ENCODE data around the gene REG1A.

Gene REG1A

DNA sequence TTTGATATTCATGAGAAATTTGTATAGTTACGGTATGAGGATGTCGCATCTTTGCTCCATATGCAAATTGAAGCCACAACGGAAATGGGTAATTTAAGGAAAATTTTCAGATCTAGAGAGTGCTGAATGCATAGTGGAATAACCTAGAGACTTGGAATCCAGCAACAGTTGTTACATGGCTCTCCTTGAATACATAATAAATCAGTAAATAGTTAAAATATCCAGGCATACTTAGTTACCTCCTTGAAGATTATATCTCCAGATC, 5.4 kb downstream of the REG1A start:
- H3K4me2 ChIP-seq (ENCODE audit: low read length) = no peak overlapping the region
- no peaks in the 10 kb centered on the region for H3K27me3 ChIP-seq (ENCODE audit: insufficient read depth, low read length)
- H3K79me2 ChIP-seq (ENCODE audit: control insufficient read depth, insufficient read depth, low read length, poor library complexity) = no peaks in the 10 kb centered on the region
- no peak overlapping the region for H3K4ac ChIP-seq (ENCODE audit: low read depth, low read length)
- H3K23ac ChIP-seq (ENCODE audit: low read length) = no peak overlapping the region
- no peak overlapping the region for H3K9ac ChIP-seq (ENCODE audit: low read length)
- no peak overlapping the region for H2AFZ ChIP-seq (ENCODE audit: insufficient read depth, low read length, poor library complexity)
- no peak overlapping the region for H3K14ac ChIP-seq (ENCODE audit: low read length)
- no peak overlapping the region for H2AK5ac ChIP-seq (ENCODE audit: low read length)
- no peak overlapping the region for H3K18ac ChIP-seq (ENCODE audit: low read length)
- no peak overlapping the region for H3K27ac ChIP-seq (ENCODE audit: low read depth, low read length)
- no peaks in the 10 kb centered on the region for H3K4me1 ChIP-seq (ENCODE audit: control insufficient read depth in 1 of 2, insufficient read depth in 2 of 2, low read length in 2 of 2)
- no peak overlapping the region for H4K12ac ChIP-seq (ENCODE audit: low read depth, low read length)
- no peaks in the 10 kb centered on the region for H3K9me3 ChIP-seq (ENCODE audit: insufficient read depth, low read depth, low read length)
- no peak overlapping the region for H2BK12ac ChIP-seq (ENCODE audit: low read length)
- H2BK120ac ChIP-seq (ENCODE audit: insufficient read depth, low read length, poor library complexity) = no peak overlapping the region
- no peak overlapping the region for H3K4me3 ChIP-seq (ENCODE audit: low read depth, low read length)
- DNase-seq = no peak
- no peak overlapping the region for H4K8ac ChIP-seq (ENCODE audit: low read depth, low read length)
- no CpG with 5 or more reads among the region's 3 CpGs for WGBS (ENCODE audit: extremely low coverage, insufficient coverage, insufficient read length)
- H3K36me3 ChIP-seq (ENCODE audit: control insufficient read depth in 1 of 2, insufficient read depth in 2 of 2, low read length in 2 of 2) = no peaks in the 10 kb centered on the region
- no peaks in the 10 kb centered on the region for H3K79me1 ChIP-seq (ENCODE audit: low read length)
- H4K91ac ChIP-seq (ENCODE audit: low read depth, low read length) = no peak overlapping the region
- H2BK5ac ChIP-seq (ENCODE audit: low read depth, low read length, poor library complexity) = no peak overlapping the region

DNA sequence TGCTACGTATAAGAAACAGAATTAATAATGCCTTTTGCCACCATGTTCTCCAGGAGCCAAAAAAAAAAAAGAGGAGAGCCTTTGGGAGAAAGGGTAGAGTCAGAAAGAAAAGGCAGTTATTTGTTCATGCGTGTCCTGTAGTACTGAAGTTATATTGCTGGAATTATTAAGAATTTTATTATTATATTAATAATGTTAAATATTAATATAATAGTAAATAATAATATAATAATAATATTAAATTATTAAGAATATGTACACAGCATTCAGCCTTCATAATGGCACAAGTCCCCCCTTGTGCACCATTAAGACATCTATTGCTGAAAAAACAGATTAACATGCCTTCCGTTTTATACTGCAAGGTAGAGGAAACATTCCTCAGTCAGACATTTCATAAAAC, 8.1 kb downstream of the REG1A start:
- Histone ChIP-seq H3K36me3 (ENCODE audit: control insufficient read depth in 1 of 2, insufficient read depth in 2 of 2, low read length in 2 of 2) (no peaks in the 10 kb centered on the region), H3K9ac (ENCODE audit: low read length) (no peak overlapping the region), H4K8ac (ENCODE audit: low read depth, low read length) (no peak overlapping the region), H2BK12ac (ENCODE audit: low read length) (no peak overlapping the region), H3K79me1 (ENCODE audit: low read length) (no peaks in the 10 kb centered on the region), H3K4ac (ENCODE audit: low read depth, low read length) (no peak overlapping the region), H4K91ac (ENCODE audit: low read depth, low read length) (no peak overlapping the region), H3K4me2 (ENCODE audit: low read length) (no peak overlapping the region), H2BK120ac (ENCODE audit: insufficient read depth, low read length, poor library complexity) (no peak overlapping the region), H3K23ac (ENCODE audit: low read length) (no peak overlapping the region), H2AK5ac (ENCODE audit: low read length) (no peak overlapping the region), H3K4me3 (ENCODE audit: low read depth, low read length) (no peak overlapping the region), H3K79me2 (ENCODE audit: control insufficient read depth, insufficient read depth, low read length, poor library complexity) (no peaks in the 10 kb centered on the region), H3K18ac (ENCODE audit: low read length) (no peak overlapping the region), H3K14ac (ENCODE audit: low read length) (no peak overlapping the region), H2BK5ac (ENCODE audit: low read depth, low read length, poor library complexity) (no peak overlapping the region), H3K27ac (ENCODE audit: low read depth, low read length) (no peak overlapping the region), H4K12ac (ENCODE audit: low read depth, low read length) (no peak overlapping the region), H3K9me3 (ENCODE audit: insufficient read depth, low read depth, low read length) (no peaks in the 10 kb centered on the region), H3K4me1 (ENCODE audit: control insufficient read depth in 1 of 2, insufficient read depth in 2 of 2, low read length in 2 of 2) (no peaks in the 10 kb centered on the region), H2AFZ (ENCODE audit: insufficient read depth, low read length, poor library complexity) (no peak overlapping the region), H3K27me3 (ENCODE audit: insufficient read depth, low read length) (no peaks in the 10 kb centered on the region)
- DNase-seq = no peak
- no CpG with 5 or more reads among the region's 3 CpGs for whole genome bisulfite sequencing (ENCODE audit: extremely low coverage, insufficient coverage, insufficient read length)

DNA sequence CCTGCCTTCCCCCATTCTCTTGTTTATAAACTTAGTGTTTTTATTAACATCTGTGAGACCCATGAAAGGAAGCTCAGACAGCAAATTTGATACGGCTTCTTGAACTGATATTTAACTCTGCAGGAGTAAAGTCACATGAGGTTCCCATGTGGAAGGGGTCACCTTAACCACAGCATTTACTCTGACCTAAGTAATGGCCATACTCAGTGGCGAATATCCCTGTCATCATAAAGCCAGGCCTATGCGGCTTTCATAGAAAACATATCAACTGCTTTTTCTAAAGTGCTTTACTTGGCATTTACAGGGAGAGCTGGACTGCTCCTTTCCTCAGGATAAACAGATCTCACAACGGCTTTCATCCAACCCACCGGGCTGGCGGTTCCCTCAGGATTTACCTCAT, 9.0 kb downstream of the REG1A start:
- H2AFZ ChIP-seq (ENCODE audit: insufficient read depth, low read length, poor library complexity) = no peak overlapping the region
- H4K8ac ChIP-seq (ENCODE audit: low read depth, low read length) = no peak overlapping the region
- H3K18ac ChIP-seq (ENCODE audit: low read length) = no peak overlapping the region
- H3K27me3 ChIP-seq (ENCODE audit: insufficient read depth, low read length) = no peaks in the 10 kb centered on the region
- H3K4me3 ChIP-seq (ENCODE audit: low read depth, low read length) = no peak overlapping the region
- H2BK120ac ChIP-seq (ENCODE audit: insufficient read depth, low read length, poor library complexity) = no peak overlapping the region
- no peaks in the 10 kb centered on the region for H3K36me3 ChIP-seq (ENCODE audit: control insufficient read depth in 1 of 2, insufficient read depth in 2 of 2, low read length in 2 of 2)
- WGBS (ENCODE audit: extremely low coverage, insufficient coverage, insufficient read length) = no CpG with 5 or more reads among the region's 6 CpGs
- no peaks in the 10 kb centered on the region for H3K79me1 ChIP-seq (ENCODE audit: low read length)
- no peaks in the 10 kb centered on the region for H3K9me3 ChIP-seq (ENCODE audit: insufficient read depth, low read depth, low read length)
- H3K14ac ChIP-seq (ENCODE audit: low read length) = no peak overlapping the region
- H2AK5ac ChIP-seq (ENCODE audit: low read length) = no peak overlapping the region
- no peak overlapping the region for H3K4me2 ChIP-seq (ENCODE audit: low read length)
- H3K9ac ChIP-seq (ENCODE audit: low read length) = no peak overlapping the region
- no peak overlapping the region for H4K12ac ChIP-seq (ENCODE audit: low read depth, low read length)
- H3K4me1 ChIP-seq (ENCODE audit: control insufficient read depth in 1 of 2, insufficient read depth in 2 of 2, low read length in 2 of 2) = no peaks in the 10 kb centered on the region
- no peak overlapping the region for H2BK12ac ChIP-seq (ENCODE audit: low read length)
- H3K23ac ChIP-seq (ENCODE audit: low read length) = no peak overlapping the region
- no peak overlapping the region for H2BK5ac ChIP-seq (ENCODE audit: low read depth, low read length, poor library complexity)
- H3K79me2 ChIP-seq (ENCODE audit: control insufficient read depth, insufficient read depth, low read length, poor library complexity) = no peaks in the 10 kb centered on the region
- H3K4ac ChIP-seq (ENCODE audit: low read depth, low read length) = no peak overlapping the region
- no peak overlapping the region for H4K91ac ChIP-seq (ENCODE audit: low read depth, low read length)
- no peak overlapping the region for H3K27ac ChIP-seq (ENCODE audit: low read depth, low read length)
- DNase-seq = no peak

DNA sequence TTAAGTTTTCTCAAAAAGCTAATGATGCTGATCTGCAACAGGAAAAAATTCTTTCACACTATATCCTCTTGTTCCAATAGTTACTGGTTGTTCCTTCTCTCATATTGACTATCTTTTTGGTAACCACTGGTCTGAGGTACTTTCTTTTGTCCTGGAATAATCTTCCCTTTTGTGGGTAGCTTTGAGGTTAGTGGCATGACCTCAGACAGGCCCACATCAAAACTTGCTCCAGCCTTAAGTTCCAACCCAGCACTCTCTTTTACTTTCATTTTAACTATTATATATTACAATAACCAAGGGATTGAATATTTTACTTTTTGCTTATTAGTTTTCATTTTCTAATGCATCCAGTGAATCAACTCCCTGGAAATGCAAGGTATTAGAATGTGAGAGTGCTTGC, 9.5 kb downstream of the REG1A start:
- no peak overlapping the region for H3K9ac ChIP-seq (ENCODE audit: low read length)
- no peak overlapping the region for H4K8ac ChIP-seq (ENCODE audit: low read depth, low read length)
- H3K4me1 ChIP-seq (ENCODE audit: control insufficient read depth in 1 of 2, insufficient read depth in 2 of 2, low read length in 2 of 2) = no peaks in the 10 kb centered on the region
- H2AK5ac ChIP-seq (ENCODE audit: low read length) = no peak overlapping the region
- H3K4ac ChIP-seq (ENCODE audit: low read depth, low read length) = no peak overlapping the region
- H3K27me3 ChIP-seq (ENCODE audit: insufficient read depth, low read length) = no peaks in the 10 kb centered on the region
- H2AFZ ChIP-seq (ENCODE audit: insufficient read depth, low read length, poor library complexity) = no peak overlapping the region
- H4K12ac ChIP-seq (ENCODE audit: low read depth, low read length) = no peak overlapping the region
- H4K91ac ChIP-seq (ENCODE audit: low read depth, low read length) = no peak overlapping the region
- no peak overlapping the region for H2BK12ac ChIP-seq (ENCODE audit: low read length)
- no peak overlapping the region for H3K27ac ChIP-seq (ENCODE audit: low read depth, low read length)
- no peak overlapping the region for H3K4me2 ChIP-seq (ENCODE audit: low read length)
- H2BK120ac ChIP-seq (ENCODE audit: insufficient read depth, low read length, poor library complexity) = no peak overlapping the region
- H3K14ac ChIP-seq (ENCODE audit: low read length) = no peak overlapping the region
- H3K79me2 ChIP-seq (ENCODE audit: control insufficient read depth, insufficient read depth, low read length, poor library complexity) = no peaks in the 10 kb centered on the region
- no peak overlapping the region for H3K4me3 ChIP-seq (ENCODE audit: low read depth, low read length)
- H3K23ac ChIP-seq (ENCODE audit: low read length) = no peak overlapping the region
- no peaks in the 10 kb centered on the region for H3K36me3 ChIP-seq (ENCODE audit: control insufficient read depth in 1 of 2, insufficient read depth in 2 of 2, low read length in 2 of 2)
- H2BK5ac ChIP-seq (ENCODE audit: low read depth, low read length, poor library complexity) = no peak overlapping the region
- H3K18ac ChIP-seq (ENCODE audit: low read length) = no peak overlapping the region
- DNase-seq = no peak
- no peaks in the 10 kb centered on the region for H3K9me3 ChIP-seq (ENCODE audit: insufficient read depth, low read depth, low read length)
- H3K79me1 ChIP-seq (ENCODE audit: low read length) = no peaks in the 10 kb centered on the region

DNA sequence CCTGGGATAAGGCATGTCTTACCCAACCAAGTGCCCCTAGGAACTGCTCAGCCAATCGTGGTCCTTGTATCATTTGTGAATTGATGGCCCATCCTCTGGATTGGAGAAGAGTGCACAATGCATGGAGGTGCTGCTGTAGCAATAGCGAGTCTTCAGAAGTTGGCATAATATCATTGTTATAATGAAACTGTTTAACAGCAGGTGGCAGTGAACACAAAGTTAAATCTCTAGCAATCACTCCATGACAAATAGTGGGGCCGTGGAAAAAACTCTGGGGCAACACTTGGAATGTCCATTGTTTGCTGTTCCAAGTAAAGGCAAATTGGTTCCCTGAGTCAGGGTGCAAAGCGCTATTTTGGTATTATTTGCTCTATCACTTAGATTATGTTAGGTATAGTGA, 11.4 kb downstream of the REG1A start:
- Histone ChIP-seq H2AFZ (ENCODE audit: insufficient read depth, low read length, poor library complexity) (no peak overlapping the region), H3K4me2 (ENCODE audit: low read length) (no peak overlapping the region), H3K9me3 (ENCODE audit: insufficient read depth, low read depth, low read length) (no peaks in the 10 kb centered on the region), H2BK5ac (ENCODE audit: low read depth, low read length, poor library complexity) (no peak overlapping the region), H3K23ac (ENCODE audit: low read length) (no peak overlapping the region), H3K27ac (ENCODE audit: low read depth, low read length) (no peak overlapping the region), H3K14ac (ENCODE audit: low read length) (no peak overlapping the region), H3K4me3 (ENCODE audit: low read depth, low read length) (no peak overlapping the region), H3K79me1 (ENCODE audit: low read length) (no peaks in the 10 kb centered on the region), H3K9ac (ENCODE audit: low read length) (no peak overlapping the region), H2BK120ac (ENCODE audit: insufficient read depth, low read length, poor library complexity) (no peak overlapping the region), H3K79me2 (ENCODE audit: control insufficient read depth, insufficient read depth, low read length, poor library complexity) (no peaks in the 10 kb centered on the region), H4K8ac (ENCODE audit: low read depth, low read length) (no peak overlapping the region), H3K4ac (ENCODE audit: low read depth, low read length) (no peak overlapping the region), H3K36me3 (ENCODE audit: control insufficient read depth in 1 of 2, insufficient read depth in 2 of 2, low read length in 2 of 2) (no peaks in the 10 kb centered on the region), H3K27me3 (ENCODE audit: insufficient read depth, low read length) (no peaks in the 10 kb centered on the region), H4K91ac (ENCODE audit: low read depth, low read length) (no peak overlapping the region), H4K12ac (ENCODE audit: low read depth, low read length) (no peak overlapping the region), H3K4me1 (ENCODE audit: control insufficient read depth in 1 of 2, insufficient read depth in 2 of 2, low read length in 2 of 2) (no peaks in the 10 kb centered on the region), H3K18ac (ENCODE audit: low read length) (no peak overlapping the region), H2BK12ac (ENCODE audit: low read length) (no peak overlapping the region), H2AK5ac (ENCODE audit: low read length) (no peak overlapping the region)
- no CpG with 5 or more reads among the region's 4 CpGs for WGBS (ENCODE audit: extremely low coverage, insufficient coverage, insufficient read length)
- DNase-seq = no peak
